Erythroblast (primary cell): ENCODE data around the gene MKLN1.

Source experiments
- GATA1 ChIP-seq: IDR thresholded peaks from 2 replicates; pipeline ENCODE4 v1.6.1; 2011; ENCODE audit warnings: low read depth, mild to moderate bottlenecking, control low read depth, low read length, moderate library complexity
- POLR2A ChIP-seq: IDR thresholded peaks from 2 replicates; pipeline ENCODE4 v1.6.1; 2011; ENCODE audit warnings: mild to moderate bottlenecking, low read length

GRCh38 chr7:131538813-131539179, 211.1 kb downstream of the MKLN1 start:
- no peak for TF ChIP-seq POLR2A
- TF ChIP-seq GATA1: no peak
